ENCODE data around the gene SHBG.
"Not testable (repeated sequence)": the region's sequence is repeated elsewhere in the genome, so short reads cannot be mapped to it uniquely, and the experiment has no call there.

SHBG gene

GRCh38 chr17:7611635-7612293, 18.2 kb upstream of the SHBG start:
- no peak for DNase-seq (ENCODE audit: low read depth in 2 of 2)

GRCh38 chr17:7612294-7612640, 17.7 kb upstream of the SHBG start:
- DNase-seq (ENCODE audit: low read depth in 2 of 2) = no peak

- DNase-seq (ENCODE audit: low read depth in 2 of 2) = no peak
Measured at GRCh38 chr17:7613769-7614424, 16.0 kb upstream of the SHBG start.

- peak; percentile 99 for DNase-seq (ENCODE audit: low read depth in 2 of 2)
Measured at GRCh38 chr17:7614425-7615264, 15.3 kb upstream of the SHBG start, which contains the start of gene FXR2. Gene FXR2, minus strand, starts transcription at chr17:7614897. Its CDS starts 365 bp downstream, at chr17:7614532.

- DNase-seq (ENCODE audit: low read depth in 2 of 2) = no peak
Measured at GRCh38 chr17:7615265-7615747, 14.6 kb upstream of the SHBG start.

- DNase-seq (ENCODE audit: low read depth in 2 of 2) = no peak
Measured at GRCh38 chr17:7618608-7619007, 11.3 kb upstream of the SHBG start.

- no peak for DNase-seq (ENCODE audit: low read depth in 2 of 2)
Measured at GRCh38 chr17:7620835-7621234, 9.1 kb upstream of the SHBG start.

GRCh38 chr17:7623661-7624060, 6.3 kb upstream of the SHBG start:
- no peak for DNase-seq (ENCODE audit: low read depth in 2 of 2)

GRCh38 chr17:7625749-7626148, 4.2 kb upstream of the SHBG start:
- not testable (repeated sequence) for DNase-seq (ENCODE audit: low read depth in 2 of 2)

GRCh38 chr17:7626307-7626706, 3.6 kb upstream of the SHBG start:
- no peak for DNase-seq (ENCODE audit: low read depth in 2 of 2)

- DNase-seq (ENCODE audit: low read depth in 2 of 2) = no peak
Measured at GRCh38 chr17:7626956-7627249, 3.0 kb upstream of the SHBG start.

- DNase-seq (ENCODE audit: low read depth in 2 of 2) = peak; percentile 71 to 77
Measured at GRCh38 chr17:7627250-7628121, 2.4 kb upstream of the SHBG start, which contains the start of gene SAT2. Gene SAT2, minus strand, starts transcription at chr17:7627821. Its CDS starts 186 bp downstream, at chr17:7627635.

- DNase-seq (ENCODE audit: low read depth in 2 of 2) = no peak
Measured at GRCh38 chr17:7631398-7632380, 1.8 kb downstream of the SHBG start.

GRCh38 chr17:7632492-7632894, 2.6 kb downstream of the SHBG start:
- no peak for DNase-seq (ENCODE audit: low read depth in 2 of 2)

GRCh38 chr17:7633093-7633492, 3.2 kb downstream of the SHBG start:
- no peak for DNase-seq (ENCODE audit: low read depth in 2 of 2)

- peak in 1 of 2 donors; percentile 12 for DNase-seq (ENCODE audit: low read depth in 2 of 2)
Measured at GRCh38 chr17:7634384-7634783, 4.4 kb downstream of the SHBG start.

GRCh38 chr17:7636163-7636562, 6.2 kb downstream of the SHBG start:
- DNase-seq (ENCODE audit: low read depth in 2 of 2) = no peak

- no peak for DNase-seq (ENCODE audit: low read depth in 2 of 2)
Measured at GRCh38 chr17:7640783-7641182, 10.8 kb downstream of the SHBG start.

GRCh38 chr17:7641635-7642034, 11.7 kb downstream of the SHBG start:
- DNase-seq (ENCODE audit: low read depth in 2 of 2) = not testable (repeated sequence)

GRCh38 chr17:7644775-7645174, 14.8 kb downstream of the SHBG start:
- no peak for DNase-seq (ENCODE audit: low read depth in 2 of 2)
